Lower leg skin (tissue), 4 donors: ENCODE data around the gene PCNX1. TPM values are rescaled to one million over a fixed set of nuclear protein-coding genes. Genes with fewer than 3 reads are reported as not detected.

ENCODE experiments used
- DNase-seq, 2 donors: peaks; one replicate each; pipeline ENCODE4 v3.0.0-alpha.2; 2019; ENCODE audit warnings: low spot score in 2 of 2
- H3K4me3 ChIP-seq: fragments of 200-600 bp; sonication (generic); 2 replicates; pipeline ENCODE4 v1.5.1; 2017; ENCODE audit warnings: mild to moderate bottlenecking, low read depth; ENCODE audit not compliant: poor library complexity, severe bottlenecking
- CTCF ChIP-seq, 3 donors: fragments of 450-650 bp; IDR thresholded peaks; one replicate each; pipeline ENCODE4 v1.5.1; 2016; ENCODE audit warnings: antibody characterized with exemption in 3 of 3, mild to moderate bottlenecking in 3 of 3, moderate library complexity in 2 of 3
- POLR2A ChIP-seq, 2 donors: fragments of 450-650 bp; IDR thresholded peaks; one replicate each; pipeline ENCODE4 v1.6.1; 2016 to 2017; ENCODE audit warnings: antibody characterized with exemption in 2 of 2, mild to moderate bottlenecking in 1 of 2, moderate library complexity in 1 of 2
- WGBS, 2 donors: methylation state at CpG; one replicate each; pipeline ENCODE4 v1.1.5; 2018; 5-methylcytosine and 5-hydroxymethylcytosine counted together
- intact Hi-C: fragments of 100-400 bp; cut with DNase I; formaldehyde crosslinking; loops from one replicate; pipeline ENCODE4 v1.15.0; 2023; ENCODE audit warnings: low total_unique reads
- total RNA-seq, 4 donors: library from RNA; depleted of rRNA; stranded (reverse); fragments of >200 nt; gene quantifications; one replicate each; pipeline ENCODE4 v1.1.0, GENCODE V29; 2016

The PCNX1 gene
- total RNA-seq, 4 donors from 2014 or later = 14.7 to 29.4 (median 25.6) TPM

DNA sequence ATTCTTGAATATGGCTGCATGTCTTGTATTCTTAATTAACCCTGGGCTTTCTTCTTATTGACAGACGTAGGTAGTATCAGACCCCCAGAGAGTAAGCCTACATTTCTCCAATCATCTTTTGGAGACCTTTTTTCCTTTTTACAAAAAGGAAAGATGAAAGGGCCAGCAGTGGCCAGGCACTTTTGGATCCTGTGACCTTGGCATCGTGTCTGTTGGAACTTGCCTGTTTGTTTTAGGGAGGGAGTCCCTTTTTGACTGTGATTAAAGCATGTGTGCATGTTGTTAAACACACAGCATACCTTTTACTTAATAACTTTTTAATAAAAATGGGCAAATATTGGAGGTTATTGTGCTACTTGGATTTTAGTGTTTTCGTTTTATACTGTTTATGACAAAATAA is 57.2 kb downstream of the PCNX1 start:
- intact Hi-C loops = no loop called here
- WGBS, 2 donors = 84 to 89% methylated on average over 3 of the region's 3 CpGs
- H3K4me3 ChIP-seq = no peak overlapping the region
- DNase-seq = no peak
- no peak for TF ChIP-seq POLR2A (IDR thresholded peaks at IDR 0.05)

DNA sequence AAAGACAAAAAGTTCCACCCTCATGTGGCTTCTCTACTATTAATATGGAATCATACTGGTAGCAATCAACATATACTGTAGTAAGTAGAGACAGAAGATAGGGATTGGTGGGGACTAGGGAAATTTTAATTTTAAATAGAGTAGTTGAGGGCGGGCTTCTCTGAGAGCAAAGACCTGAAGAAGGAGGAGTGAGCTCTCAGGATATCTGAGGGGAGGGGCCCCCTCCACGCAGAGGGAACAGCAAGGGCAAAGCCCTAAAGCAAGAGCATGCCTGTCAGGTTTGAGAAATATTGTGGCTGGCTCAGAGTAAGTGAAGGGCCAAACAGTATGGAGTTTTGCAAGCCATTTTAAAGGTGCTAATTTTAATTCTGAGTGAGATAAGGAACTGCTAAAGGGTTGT is 64.3 kb downstream of the PCNX1 start:
- 51 to 57% methylated on average over 2 of the region's 2 CpGs for WGBS, 2 donors
- intact Hi-C loops = loop anchor here (5.0 to 10.0 kb wide), 2 partner anchors 64 to 147 kb away; partner anchors contain the start of gene PCNX1
- no peak for TF ChIP-seq CTCF (IDR thresholded peaks at IDR 0.05)
- TF ChIP-seq POLR2A (IDR thresholded peaks at IDR 0.05) = no peak

DNA sequence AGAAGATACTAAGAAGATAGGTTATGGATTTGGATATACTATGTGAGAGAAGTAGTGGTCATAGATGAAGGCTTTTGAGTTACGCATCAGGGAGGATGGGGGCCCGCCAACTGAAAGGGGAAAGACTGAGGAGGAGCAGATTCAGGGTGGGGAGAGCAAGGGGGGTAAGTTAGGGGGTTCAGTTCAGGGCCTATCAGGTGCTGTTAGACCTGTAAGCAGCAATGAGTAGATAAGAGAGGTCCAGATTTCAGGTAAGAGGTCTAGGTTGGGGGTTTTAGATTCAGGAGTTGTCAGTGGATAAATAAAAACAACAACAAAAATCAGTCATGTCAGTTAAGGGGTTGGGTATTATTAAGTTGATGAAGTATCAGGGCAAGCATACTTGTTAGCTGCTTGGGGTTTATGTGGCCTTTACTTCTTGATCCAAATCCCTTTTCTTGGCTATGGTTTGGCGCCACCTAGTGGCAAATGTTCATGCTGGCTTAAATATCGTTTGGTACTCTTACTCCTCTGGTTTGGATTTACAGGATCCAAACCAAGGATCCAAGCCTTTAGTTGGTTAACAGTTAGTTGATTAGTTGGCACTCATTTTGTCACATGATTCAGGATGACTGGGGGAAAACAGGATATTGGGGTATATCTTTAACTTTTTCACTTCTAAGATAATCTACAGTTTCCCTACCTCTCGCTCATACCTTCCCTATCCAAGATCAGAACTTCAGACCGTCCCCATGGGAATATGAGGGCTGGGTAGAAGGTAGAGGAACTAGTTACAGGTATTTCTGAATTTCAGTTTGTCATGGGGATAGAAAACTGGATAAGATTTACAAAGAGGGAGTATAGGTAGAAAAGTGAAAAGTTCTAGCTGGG is 65.1 kb downstream of the PCNX1 start:
- peak; percentile 90 to 97 for DNase-seq
- no peak for TF ChIP-seq POLR2A (IDR thresholded peaks at IDR 0.05)
- peak in 1 of 3 donors; percentile 37 for TF ChIP-seq CTCF (IDR thresholded peaks at IDR 0.05)
- WGBS, 2 donors = 59% methylated on average over 6 of the region's 6 CpGs
- intact Hi-C loops = loop anchor here (5.0 to 10.0 kb wide), 2 partner anchors 65 to 148 kb away; partner anchors contain the start of gene PCNX1
- H3K4me3 ChIP-seq = no peak overlapping the region

More for the DNA sequence above, 64.3 kb downstream of the PCNX1 start:
- DNase-seq = no peak
- H3K4me3 ChIP-seq = no peak overlapping the region

GRCh38 chr14:70976591-70976990 is 69.3 kb downstream of the PCNX1 start:
- intact Hi-C loops = loop anchor here (10.0 kb wide), 1 partner anchor 152 kb away; no protein-coding TSS in a partner anchor
- no peak overlapping the region for H3K4me3 ChIP-seq
- TF ChIP-seq POLR2A (IDR thresholded peaks at IDR 0.05) = no peak
- no peak for TF ChIP-seq CTCF (IDR thresholded peaks at IDR 0.05)
- DNase-seq = no peak
- 87 to 89% methylated on average over 6 of the region's 6 CpGs for WGBS, 2 donors

DNA sequence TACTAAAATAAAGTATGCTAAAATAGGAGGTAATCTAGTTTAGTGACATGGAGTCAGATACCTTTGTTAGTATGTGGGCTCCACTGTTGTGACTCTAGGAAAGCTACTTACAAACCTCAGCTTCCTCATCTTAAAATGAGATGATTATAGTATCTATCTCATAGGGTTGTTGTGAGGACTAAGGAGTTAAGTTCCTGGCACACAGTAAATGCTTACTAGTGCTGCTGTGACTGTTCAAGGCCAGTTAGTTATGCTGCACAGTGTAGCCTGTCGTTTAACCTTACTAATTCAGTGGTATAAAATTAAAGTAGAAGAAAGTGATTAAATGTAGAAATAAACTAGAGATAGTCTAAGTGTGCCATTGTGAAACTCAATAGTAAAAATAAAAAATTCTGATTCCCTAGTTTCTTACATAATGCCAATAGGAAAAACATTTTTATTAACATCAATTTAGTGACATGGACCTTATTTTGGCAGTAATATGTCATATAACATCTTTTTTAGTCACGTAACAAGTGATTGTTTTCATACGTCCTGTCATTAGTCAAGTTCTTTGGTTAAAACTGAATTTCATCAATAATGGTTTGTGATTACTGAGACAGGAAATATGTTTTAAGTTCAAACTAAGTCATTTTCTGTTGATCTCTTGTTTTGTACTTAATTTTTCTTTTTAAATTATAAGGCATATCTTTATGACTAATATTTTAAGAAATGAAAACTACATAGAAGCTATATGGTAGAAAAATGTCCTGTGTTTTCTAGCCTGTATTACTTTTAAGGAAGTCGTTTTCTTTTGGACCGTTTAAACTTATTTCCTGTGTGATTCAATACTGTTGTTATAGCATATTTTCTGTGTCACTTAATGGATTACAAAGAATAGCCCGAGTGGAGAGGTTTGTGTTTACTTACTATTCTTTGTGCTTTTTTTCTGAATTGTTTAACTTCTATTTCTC is 74.0 kb downstream of the PCNX1 start:
- TF ChIP-seq CTCF (IDR thresholded peaks at IDR 0.05) (no peak), POLR2A (IDR thresholded peaks at IDR 0.05) (no peak)
- intact Hi-C loops = no loop called here
- no peak overlapping the region for H3K4me3 ChIP-seq
- WGBS, 2 donors = 46 to 56% methylated on average over 6 of the region's 6 CpGs
- no peak for DNase-seq

- DNase-seq = no peak
- WGBS, 2 donors = 72 to 81% methylated on average over 1 of the region's 1 CpG
- no peak overlapping the region for H3K4me3 ChIP-seq
- TF ChIP-seq CTCF (IDR thresholded peaks at IDR 0.05) = no peak
- TF ChIP-seq POLR2A (IDR thresholded peaks at IDR 0.05) = no peak
- intact Hi-C loops = no loop called here
Measured at GRCh38 chr14:70982200-70982599, 74.9 kb downstream of the PCNX1 start.
